Measurements from ENCODE around the gene CMSS1. TPM values are rescaled to one million over a fixed set of nuclear protein-coding genes. Genes with fewer than 3 reads are reported as not detected.

The CMSS1 gene
- total RNA-seq, 1 experiment from 2014 or later: 117 TPM

DNA sequence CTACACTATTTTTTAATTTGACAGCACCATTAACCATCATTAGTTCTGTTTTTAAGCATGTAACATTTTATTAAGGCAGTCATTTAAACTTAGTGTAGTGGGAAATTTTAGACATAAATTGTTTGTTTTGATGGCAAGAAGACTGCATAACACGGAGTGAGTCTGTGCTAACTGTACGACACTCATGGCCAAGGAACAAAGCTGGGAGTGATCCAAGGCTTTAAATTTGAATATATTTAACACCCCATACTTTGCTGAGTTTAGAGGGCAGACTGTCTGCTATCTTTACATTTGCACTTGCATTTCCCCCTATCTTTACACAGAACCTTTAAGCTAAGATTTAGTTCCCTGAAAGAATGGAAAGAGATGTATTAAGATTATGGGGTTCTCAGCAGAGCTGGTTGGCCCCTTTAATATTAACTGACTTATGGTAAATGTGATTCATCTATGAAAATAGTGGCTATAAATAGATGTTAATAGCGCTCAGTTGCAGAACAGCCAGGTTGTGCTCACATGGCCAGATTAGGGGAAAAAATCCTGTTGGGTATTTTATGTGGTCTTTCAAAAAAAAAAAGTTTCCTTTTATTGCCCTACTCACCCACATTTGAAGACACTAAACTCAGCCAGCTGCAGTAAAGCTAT lies 120.7 kb downstream of the CMSS1 start:
- POLR2A ChIA-PET: interaction anchor here (0.7 to 1.6 kb wide), 6 partner anchors 11 to 95 kb away, joined by 3 to 7 read pairs (median 4); no protein-coding TSS in a partner anchor

DNA sequence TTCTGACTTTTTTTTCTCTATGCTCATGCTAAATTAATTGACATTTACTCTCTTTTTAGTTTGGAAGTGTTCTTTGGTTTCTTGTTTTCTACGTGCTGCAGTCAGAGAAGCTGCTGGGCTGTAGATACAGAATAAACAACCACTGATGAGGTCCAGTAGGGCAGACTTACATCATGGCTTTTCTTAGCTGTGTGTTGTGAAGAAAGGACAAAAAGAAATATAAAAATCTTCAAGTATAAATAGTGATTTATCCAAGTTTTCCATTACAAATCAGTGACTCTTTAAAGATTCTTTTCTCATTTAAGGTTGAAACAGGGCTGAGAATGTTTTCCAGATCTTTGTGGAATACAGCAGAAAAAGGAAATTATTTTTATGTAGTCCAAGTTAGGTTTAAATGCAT lies 122.2 kb downstream of the CMSS1 start:
- TF ChIP-seq, protein P1, sequence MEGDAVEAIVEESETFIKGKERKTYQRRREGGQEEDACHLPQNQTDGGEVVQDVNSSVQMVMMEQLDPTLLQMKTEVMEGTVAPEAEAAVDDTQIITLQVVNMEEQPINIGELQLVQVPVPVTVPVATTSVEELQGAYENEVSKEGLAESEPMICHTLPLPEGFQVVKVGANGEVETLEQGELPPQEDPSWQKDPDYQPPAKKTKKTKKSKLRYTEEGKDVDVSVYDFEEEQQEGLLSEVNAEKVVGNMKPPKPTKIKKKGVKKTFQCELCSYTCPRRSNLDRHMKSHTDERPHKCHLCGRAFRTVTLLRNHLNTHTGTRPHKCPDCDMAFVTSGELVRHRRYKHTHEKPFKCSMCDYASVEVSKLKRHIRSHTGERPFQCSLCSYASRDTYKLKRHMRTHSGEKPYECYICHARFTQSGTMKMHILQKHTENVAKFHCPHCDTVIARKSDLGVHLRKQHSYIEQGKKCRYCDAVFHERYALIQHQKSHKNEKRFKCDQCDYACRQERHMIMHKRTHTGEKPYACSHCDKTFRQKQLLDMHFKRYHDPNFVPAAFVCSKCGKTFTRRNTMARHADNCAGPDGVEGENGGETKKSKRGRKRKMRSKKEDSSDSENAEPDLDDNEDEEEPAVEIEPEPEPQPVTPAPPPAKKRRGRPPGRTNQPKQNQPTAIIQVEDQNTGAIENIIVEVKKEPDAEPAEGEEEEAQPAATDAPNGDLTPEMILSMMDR (IDR thresholded peaks at IDR 0.05; ENCODE audit: unreplicated experiment): no peak
- no peaks in the 10 kb centered on the region for H3K36me3 Mint-ChIP-seq (ENCODE audit: insufficient read depth, unreplicated experiment)
- H3K27me3 Mint-ChIP-seq (ENCODE audit: insufficient read depth, unreplicated experiment): no peaks in the 10 kb centered on the region
- no peak overlapping the region for H3K27ac Mint-ChIP-seq (ENCODE audit: low read depth, unreplicated experiment)
- peaks cover 11% of the 10 kb centered on the region for H3K4me1 Mint-ChIP-seq (ENCODE audit: insufficient read depth, unreplicated experiment)
- no peaks in the 10 kb centered on the region for H3K9me3 Mint-ChIP-seq (ENCODE audit: unreplicated experiment)
- ChIA-PET POLR2A (interaction anchor here (0.6 to 1.6 kb wide), 3 partner anchors 10 to 27 kb away, joined by 3 to 5 read pairs (median 3); no protein-coding TSS in a partner anchor), CTCF (interaction anchor here (0.6 to 2.0 kb wide), 4 partner anchors 11 to 733 kb away, joined by 3 to 6 read pairs (median 5); no protein-coding TSS in a partner anchor)
- intact Hi-C loops (cut with micrococcal nuclease): no loop called here
- DNase-seq (ENCODE audit: unreplicated experiment): no peak
- no TSS peak for BruUV-seq (replicated peaks)
- H3K4me3 Mint-ChIP-seq (ENCODE audit: unreplicated experiment): no peak overlapping the region

More for the DNA sequence above, 120.7 kb downstream of the CMSS1 start:
- Mint-ChIP-seq H3K4me3 (ENCODE audit: unreplicated experiment) (no peak overlapping the region), H3K36me3 (ENCODE audit: insufficient read depth, unreplicated experiment) (no peaks in the 10 kb centered on the region), H3K27ac (ENCODE audit: low read depth, unreplicated experiment) (no peak overlapping the region), H3K9me3 (ENCODE audit: unreplicated experiment) (no peaks in the 10 kb centered on the region), H3K27me3 (ENCODE audit: insufficient read depth, unreplicated experiment) (no peaks in the 10 kb centered on the region), H3K4me1 (ENCODE audit: insufficient read depth, unreplicated experiment) (peaks cover 11% of the 10 kb centered on the region)
- no TSS peak for BruUV-seq (replicated peaks)
- DNase-seq (ENCODE audit: unreplicated experiment): peak; percentile 9
- TF ChIP-seq, protein P1 (IDR thresholded peaks at IDR 0.05; ENCODE audit: unreplicated experiment): no peak
- intact Hi-C loops (cut with micrococcal nuclease): no loop called here
- CTCF ChIA-PET: interaction anchor here (0.9 to 2.0 kb wide), 4 partner anchors 13 to 109 kb away, joined by 3 to 6 read pairs (median 5); no protein-coding TSS in a partner anchor

DNA sequence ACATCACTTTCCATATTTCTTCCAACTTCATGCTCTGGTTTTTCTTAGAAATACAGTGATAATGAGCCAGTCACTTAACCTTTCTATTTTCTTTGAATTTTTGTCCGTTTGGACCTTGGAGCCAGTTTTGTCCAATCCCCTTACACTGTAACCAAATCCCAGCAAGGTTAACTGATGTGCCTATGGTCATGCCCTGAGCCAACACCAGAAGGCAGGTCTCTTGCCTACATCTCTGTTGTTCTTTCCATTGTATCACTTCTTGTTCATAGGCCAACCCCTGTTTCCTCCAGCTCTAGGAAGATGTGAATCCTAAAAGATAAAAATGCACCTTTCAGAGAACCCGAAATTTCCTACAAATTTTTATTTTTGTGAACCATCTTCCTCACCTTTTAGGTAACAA lies 122.7 kb downstream of the CMSS1 start:
- POLR2A ChIA-PET: no interaction called here

DNA sequence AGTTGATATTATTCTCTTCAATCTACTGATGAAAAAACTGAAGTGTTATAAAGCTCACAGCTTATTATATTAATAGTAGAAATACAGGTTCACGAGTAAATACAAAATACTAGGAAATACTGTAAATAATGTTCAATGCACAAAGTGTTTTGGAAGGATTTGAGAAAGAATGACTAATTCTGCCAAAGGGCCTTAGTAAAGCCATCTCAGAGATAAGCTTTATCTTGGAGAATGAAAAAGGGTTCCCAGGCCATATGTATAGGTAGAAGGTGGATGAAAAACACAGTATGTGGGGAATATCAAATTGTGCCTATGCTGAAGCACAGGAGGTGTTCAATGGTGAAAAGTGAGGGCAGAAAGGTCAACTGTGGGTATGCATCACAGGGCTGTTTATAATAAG lies 123.5 kb downstream of the CMSS1 start:
- no TSS peak for BruUV-seq (replicated peaks)
- CTCF ChIA-PET: interaction anchor here (0.7 kb wide), 1 partner anchor 19 kb away, joined by 3 read pairs; no protein-coding TSS in a partner anchor
- intact Hi-C loops (cut with micrococcal nuclease): no loop called here
- Mint-ChIP-seq H3K27ac (ENCODE audit: low read depth, unreplicated experiment) (no peak overlapping the region), H3K27me3 (ENCODE audit: insufficient read depth, unreplicated experiment) (no peaks in the 10 kb centered on the region), H3K4me3 (ENCODE audit: unreplicated experiment) (no peak overlapping the region), H3K9me3 (ENCODE audit: unreplicated experiment) (no peaks in the 10 kb centered on the region), H3K4me1 (ENCODE audit: insufficient read depth, unreplicated experiment) (peaks cover 11% of the 10 kb centered on the region), H3K36me3 (ENCODE audit: insufficient read depth, unreplicated experiment) (no peaks in the 10 kb centered on the region)
- DNase-seq (ENCODE audit: unreplicated experiment): no peak
- POLR2A ChIA-PET: interaction anchor here (0.6 kb wide), 1 partner anchor 100 kb away, joined by 3 read pairs; no protein-coding TSS in a partner anchor
- TF ChIP-seq, protein P1 (IDR thresholded peaks at IDR 0.05; ENCODE audit: unreplicated experiment): no peak

More for the DNA sequence above, 122.7 kb downstream of the CMSS1 start:
- CTCF ChIA-PET: no interaction called here
- Mint-ChIP-seq H3K27me3 (ENCODE audit: insufficient read depth, unreplicated experiment) (no peaks in the 10 kb centered on the region), H3K4me1 (ENCODE audit: insufficient read depth, unreplicated experiment) (peaks cover 11% of the 10 kb centered on the region), H3K27ac (ENCODE audit: low read depth, unreplicated experiment) (no peak overlapping the region), H3K4me3 (ENCODE audit: unreplicated experiment) (no peak overlapping the region), H3K36me3 (ENCODE audit: insufficient read depth, unreplicated experiment) (no peaks in the 10 kb centered on the region), H3K9me3 (ENCODE audit: unreplicated experiment) (no peaks in the 10 kb centered on the region)
- no TSS peak for BruUV-seq (replicated peaks)
- no peak for DNase-seq (ENCODE audit: unreplicated experiment)
- intact Hi-C loops (cut with micrococcal nuclease): no loop called here
- TF ChIP-seq, protein P1 (IDR thresholded peaks at IDR 0.05; ENCODE audit: unreplicated experiment): no peak

Data from MCF 10A (cell line).